SK-N-SH (cell line): ENCODE data around the gene MKRN2. TPM values are rescaled to one million over a fixed set of nuclear protein-coding genes. Genes with fewer than 3 reads are reported as not detected.

Experiments
- CTCF ChIA-PET: fragments of 300-600, 350-600 bp; formaldehyde crosslinking; extraction: SDS; loops from one replicate; lab custom pipeline; 2021; lab: Yijun Ruan, JAX
- POLR2A ChIA-PET: fragments of 350-600 bp; sonication (Branson Sonifier 250); formaldehyde crosslinking; extraction: SDS; loops from one replicate; lab custom pipeline; 2020; ENCODE audit warnings: antibody characterized with exemption, inconsistent platforms; lab: Yijun Ruan, JAX
- DNase-seq: peaks from one replicate; pipeline ENCODE4 v3.0.0; 2012
- H2AFZ ChIP-seq: fragments of 200-600 bp; sonication (generic); 2 replicates; pipeline ENCODE4 v1.8.1; 2016; ENCODE audit warnings: antibody characterized with exemption, mild to moderate bottlenecking, low read depth
- H3F3A ChIP-seq: fragments of 200-600 bp; sonication (generic); replicated peaks from 2 replicates; pipeline ENCODE3; 2016; ENCODE audit warnings: antibody characterized with exemption, mild to moderate bottlenecking; ENCODE audit not compliant: insufficient read depth
- H3K27ac ChIP-seq, 2 experiments: fragments of 200-500 bp in 1 of 2; fragments of 200-600 bp in 1 of 2; sonication (Bioruptor generic) in 1 of 2; sonication (generic), shearing (Covaris generic) in 1 of 2; 2 replicates each; pipeline versions ENCODE4 v1.5.1 to v1.6.1; 2014 to 2016; ENCODE audit warnings: low read depth in 2 of 2, inconsistent platforms in 1 of 2, low read length in 1 of 2, mild to moderate bottlenecking in 1 of 2, mixed read lengths in 1 of 2
- H3K27me3 ChIP-seq: fragments of 200-600 bp; sonication (generic), shearing (Covaris generic); 2 replicates; pipeline ENCODE4 v1.6.1; 2016; ENCODE audit warnings: mixed run types; ENCODE audit not compliant: insufficient read depth
- H3K36me3 ChIP-seq, 2 experiments: fragments of 200-500 bp in 1 of 2; fragments of 200-600 bp in 1 of 2; sonication (Bioruptor generic) in 1 of 2; sonication (generic) in 1 of 2; replicated peaks in 1 of 2; 2 replicates each; pipeline versions ENCODE3 to v1.5.1; 2014 to 2016; ENCODE audit warnings: low read length in 1 of 2, mild to moderate bottlenecking in 1 of 2; ENCODE audit not compliant: insufficient read depth in 2 of 2, control insufficient read depth in 1 of 2
- H3K4me1 ChIP-seq, 2 experiments: fragments of 200-500 bp in 1 of 2; fragments of 200-600 bp in 1 of 2; sonication (Bioruptor generic) in 1 of 2; sonication (generic), shearing (Covaris generic) in 1 of 2; 2 replicates each; pipeline versions ENCODE4 v1.5.1 to v1.6.1; 2014 to 2016; ENCODE audit warnings: low read depth in 1 of 2, low read length in 1 of 2, mixed run types in 1 of 2; ENCODE audit not compliant: insufficient read depth in 2 of 2, control insufficient read depth in 1 of 2
- H3K4me2 ChIP-seq: fragments of 200-600 bp; sonication (generic), shearing (Covaris generic); 2 replicates; pipeline ENCODE4 v1.6.1; 2017; ENCODE audit warnings: mixed run types
- H3K4me3 ChIP-seq, 2 experiments: fragments of 200-500 bp in 1 of 2; fragments of 200-600 bp in 1 of 2; sonication (Bioruptor generic) in 1 of 2; sonication (generic), shearing (Covaris generic) in 1 of 2; 2 replicates each; pipeline versions ENCODE4 v1.5.1 to v1.8.1; 2014 to 2016; ENCODE audit warnings: low read depth in 2 of 2, inconsistent platforms in 1 of 2, low read length in 1 of 2, mild to moderate bottlenecking in 1 of 2, mixed read lengths in 1 of 2, moderate library complexity in 1 of 2
- H3K79me2 ChIP-seq: fragments of 200-600 bp; sonication (generic); 2 replicates; pipeline ENCODE4 v1.8.1; 2017; ENCODE audit warnings: mild to moderate bottlenecking; ENCODE audit not compliant: insufficient read depth
- H3K9ac ChIP-seq: fragments of 200-600 bp; sonication (generic); 2 replicates; pipeline ENCODE4 v1.6.1; 2017; ENCODE audit warnings: mixed run types
- H3K9me2 ChIP-seq: fragments of 200-600 bp; sonication (generic); 2 replicates; pipeline ENCODE4 v1.6.1; 2017; ENCODE audit warnings: mixed run types
- H3K9me3 ChIP-seq: fragments of 200-600 bp; sonication (generic); 2 replicates; pipeline ENCODE4 v1.6.1; 2017; ENCODE audit warnings: mixed run types, mild to moderate bottlenecking, moderate library complexity
- H4K20me1 ChIP-seq: fragments of 200-600 bp; sonication (generic); 2 replicates; pipeline ENCODE4 v1.6.1; 2017; ENCODE audit warnings: mild to moderate bottlenecking, mixed run types; ENCODE audit not compliant: insufficient read depth
- CHD2 ChIP-seq: fragments of 150-350 bp; IDR thresholded peaks from 2 replicates; pipeline ENCODE4 v1.6.1; 2018; ENCODE audit warnings: low read length; ENCODE audit not compliant: partially characterized antibody
- FOSL2 ChIP-seq: IDR thresholded peaks from 2 replicates; pipeline ENCODE4 v1.4.0; 2012; ENCODE audit warnings: low read depth, mild to moderate bottlenecking, moderate library complexity, borderline replicate concordance
- FOXJ3 ChIP-seq: sonication (generic); formaldehyde crosslinking; IDR thresholded peaks from 2 replicates; pipeline ENCODE4 v1.5.1; 2020; ENCODE audit warnings: mild to moderate bottlenecking, missing genetic modification reagents
- FOXM1 ChIP-seq: IDR thresholded peaks from 2 replicates; pipeline ENCODE4 v1.4.0; 2012; ENCODE audit warnings: low read depth, mild to moderate bottlenecking
- GATA2 ChIP-seq: sonication (generic); formaldehyde crosslinking; IDR thresholded peaks from 2 replicates; pipeline ENCODE4 v1.5.0; 2020; ENCODE audit warnings: mild to moderate bottlenecking, missing genetic modification reagents
- JUND ChIP-seq: IDR thresholded peaks from 2 replicates; pipeline ENCODE4 v1.4.0; 2012
- MEF2A ChIP-seq: IDR thresholded peaks from 2 replicates; pipeline ENCODE4 v1.4.0; 2012; ENCODE audit warnings: low read depth, borderline replicate concordance
- NFIC ChIP-seq: IDR thresholded peaks from 2 replicates; pipeline ENCODE4 v1.4.0; 2012; ENCODE audit warnings: borderline replicate concordance
- NRF1 ChIP-seq: IDR thresholded peaks from 2 replicates; pipeline ENCODE4 v1.6.1; 2012; ENCODE audit warnings: low read depth, mild to moderate bottlenecking, low read length
- RAD21 ChIP-seq: IDR thresholded peaks from 2 replicates; pipeline ENCODE4 v1.6.1; 2012; ENCODE audit warnings: mild to moderate bottlenecking, low read length
- RCOR1 ChIP-seq: fragments of 150-350 bp; IDR thresholded peaks from 2 replicates; pipeline ENCODE4 v1.6.1; 2017; ENCODE audit warnings: antibody characterized with exemption, low read length
- RFX5 ChIP-seq: IDR thresholded peaks from 2 replicates; pipeline ENCODE4 v1.6.1; 2012; ENCODE audit warnings: mild to moderate bottlenecking, improper control_type of control experiment, low read length
- SIN3A ChIP-seq: IDR thresholded peaks from 2 replicates; pipeline ENCODE4 v1.6.1; 2012; ENCODE audit warnings: low read depth, mild to moderate bottlenecking, low read length, moderate library complexity, borderline replicate concordance
- TAF1 ChIP-seq: IDR thresholded peaks from 2 replicates; pipeline ENCODE4 v1.6.1; 2012; ENCODE audit warnings: low read depth, mild to moderate bottlenecking, low read length, moderate library complexity, borderline replicate concordance
- TEAD4 ChIP-seq: IDR thresholded peaks from 2 replicates; pipeline ENCODE4 v1.4.0; 2012; ENCODE audit warnings: mild to moderate bottlenecking, borderline replicate concordance; ENCODE audit not compliant: insufficient read depth
- WGBS: methylation state at CpG from one replicate; pipeline ENCODE4 v1.1.6; 2017; ENCODE audit warnings: low lambda C conversion rate; 5-methylcytosine and 5-hydroxymethylcytosine counted together
- polyA plus RNA-seq, 3 experiments: library from polyadenylated mRNA; depleted of rRNA; stranded (reverse); fragments of >200 nt; gene quantifications; 2 replicates each; pipeline ENCODE4 v1.2.3, GENCODE V29; 2012
- TF ChIP-seq, protein P1 (sequence below): fragments of 150-350 bp; IDR thresholded peaks from 2 replicates; pipeline ENCODE4 v1.6.1; 2016; ENCODE audit warnings: mild to moderate bottlenecking, low read depth, low read length
- TF ChIP-seq, protein P2 (sequence below): IDR thresholded peaks from 2 replicates; pipeline ENCODE4 v1.4.0; 2012; ENCODE audit warnings: low read depth, borderline replicate concordance
- TF ChIP-seq, protein P3 (sequence below): IDR thresholded peaks from 2 replicates; pipeline ENCODE4; 2012
- TF ChIP-seq, protein P4 (sequence below): IDR thresholded peaks from 2 replicates; pipeline ENCODE4 v1.4.0; 2012; ENCODE audit warnings: low read depth, borderline replicate concordance

MKRN2 gene
- polyA plus RNA-seq, 1 of the 3 experiments (the other 2 are of a cell fraction) = 29.8 TPM

DNA sequence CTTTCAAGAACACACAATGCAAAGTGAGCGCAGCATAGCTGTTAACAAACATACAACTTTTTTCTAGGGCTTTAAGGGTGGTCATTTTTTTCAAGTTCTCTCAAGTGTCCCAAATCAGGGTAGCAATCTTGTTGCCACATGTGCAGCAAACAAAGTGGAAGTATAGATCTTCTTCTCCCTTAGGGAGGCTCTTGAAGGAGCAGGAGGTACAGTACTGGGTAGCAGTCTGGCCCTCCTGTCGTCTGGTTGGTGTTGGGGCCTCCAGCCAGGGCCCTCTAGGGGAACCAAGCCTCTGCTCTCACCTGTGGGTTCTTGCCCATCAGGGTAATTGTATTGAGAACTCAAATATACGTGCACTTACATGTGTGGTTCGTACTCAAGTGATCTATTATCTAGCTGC, 25.8 kb downstream of the MKRN2 start:
- peaks cover 21% of the 10 kb centered on the region for H3F3A ChIP-seq
- H3K4me1 ChIP-seq = no peaks in the 10 kb centered on the region
- H3K4me3 ChIP-seq = no peak overlapping the region
- H3K27me3 ChIP-seq = no peaks in the 10 kb centered on the region
- no peaks in the 10 kb centered on the region for H3K9me2 ChIP-seq
- no peak for TF ChIP-seq RAD21
- no peak for TF ChIP-seq GATA2
- TF ChIP-seq FOXJ3 (CRISPR knock-in tag) = no peak
- TF ChIP-seq JUND = no peak
- TF ChIP-seq SIN3A = no peak
- TF ChIP-seq TAF1 = no peak
- TF ChIP-seq NRF1 = no peak
- no peak for TF ChIP-seq CHD2
- TF ChIP-seq FOXM1 = no peak
- no peak for TF ChIP-seq NFIC
- TF ChIP-seq TEAD4 = no peak
- TF ChIP-seq, protein P1, sequence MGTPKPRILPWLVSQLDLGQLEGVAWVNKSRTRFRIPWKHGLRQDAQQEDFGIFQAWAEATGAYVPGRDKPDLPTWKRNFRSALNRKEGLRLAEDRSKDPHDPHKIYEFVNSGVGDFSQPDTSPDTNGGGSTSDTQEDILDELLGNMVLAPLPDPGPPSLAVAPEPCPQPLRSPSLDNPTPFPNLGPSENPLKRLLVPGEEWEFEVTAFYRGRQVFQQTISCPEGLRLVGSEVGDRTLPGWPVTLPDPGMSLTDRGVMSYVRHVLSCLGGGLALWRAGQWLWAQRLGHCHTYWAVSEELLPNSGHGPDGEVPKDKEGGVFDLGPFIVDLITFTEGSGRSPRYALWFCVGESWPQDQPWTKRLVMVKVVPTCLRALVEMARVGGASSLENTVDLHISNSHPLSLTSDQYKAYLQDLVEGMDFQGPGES = no peak
- TF ChIP-seq, protein P2, sequence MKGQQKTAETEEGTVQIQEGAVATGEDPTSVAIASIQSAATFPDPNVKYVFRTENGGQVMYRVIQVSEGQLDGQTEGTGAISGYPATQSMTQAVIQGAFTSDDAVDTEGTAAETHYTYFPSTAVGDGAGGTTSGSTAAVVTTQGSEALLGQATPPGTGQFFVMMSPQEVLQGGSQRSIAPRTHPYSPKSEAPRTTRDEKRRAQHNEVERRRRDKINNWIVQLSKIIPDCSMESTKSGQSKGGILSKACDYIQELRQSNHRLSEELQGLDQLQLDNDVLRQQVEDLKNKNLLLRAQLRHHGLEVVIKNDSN = no peak
- no peak for TF ChIP-seq FOSL2
- no peak for TF ChIP-seq RCOR1
- no peak for TF ChIP-seq RFX5
- TF ChIP-seq, protein P3, sequence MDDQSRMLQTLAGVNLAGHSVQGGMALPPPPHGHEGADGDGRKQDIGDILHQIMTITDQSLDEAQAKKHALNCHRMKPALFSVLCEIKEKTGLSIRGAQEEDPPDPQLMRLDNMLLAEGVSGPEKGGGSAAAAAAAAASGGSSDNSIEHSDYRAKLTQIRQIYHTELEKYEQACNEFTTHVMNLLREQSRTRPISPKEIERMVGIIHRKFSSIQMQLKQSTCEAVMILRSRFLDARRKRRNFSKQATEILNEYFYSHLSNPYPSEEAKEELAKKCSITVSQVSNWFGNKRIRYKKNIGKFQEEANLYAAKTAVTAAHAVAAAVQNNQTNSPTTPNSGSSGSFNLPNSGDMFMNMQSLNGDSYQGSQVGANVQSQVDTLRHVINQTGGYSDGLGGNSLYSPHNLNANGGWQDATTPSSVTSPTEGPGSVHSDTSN = no peak
- TF ChIP-seq MEF2A = no peak
- TF ChIP-seq, protein P4, sequence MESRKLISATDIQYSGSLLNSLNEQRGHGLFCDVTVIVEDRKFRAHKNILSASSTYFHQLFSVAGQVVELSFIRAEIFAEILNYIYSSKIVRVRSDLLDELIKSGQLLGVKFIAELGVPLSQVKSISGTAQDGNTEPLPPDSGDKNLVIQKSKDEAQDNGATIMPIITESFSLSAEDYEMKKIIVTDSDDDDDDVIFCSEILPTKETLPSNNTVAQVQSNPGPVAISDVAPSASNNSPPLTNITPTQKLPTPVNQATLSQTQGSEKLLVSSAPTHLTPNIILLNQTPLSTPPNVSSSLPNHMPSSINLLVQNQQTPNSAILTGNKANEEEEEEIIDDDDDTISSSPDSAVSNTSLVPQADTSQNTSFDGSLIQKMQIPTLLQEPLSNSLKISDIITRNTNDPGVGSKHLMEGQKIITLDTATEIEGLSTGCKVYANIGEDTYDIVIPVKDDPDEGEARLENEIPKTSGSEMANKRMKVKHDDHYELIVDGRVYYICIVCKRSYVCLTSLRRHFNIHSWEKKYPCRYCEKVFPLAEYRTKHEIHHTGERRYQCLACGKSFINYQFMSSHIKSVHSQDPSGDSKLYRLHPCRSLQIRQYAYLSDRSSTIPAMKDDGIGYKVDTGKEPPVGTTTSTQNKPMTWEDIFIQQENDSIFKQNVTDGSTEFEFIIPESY = no peak
- TF ChIP-seq, all 33 proteins: peak for 0
- 93% methylated on average over 4 of the region's 4 CpGs for WGBS
- no peak overlapping the region for H3K9ac ChIP-seq
- no peak overlapping the region for H2AFZ ChIP-seq
- peaks cover 6% of the 10 kb centered on the region; the same call in 1 of the 2 replicates for H3K79me2 ChIP-seq
- POLR2A ChIA-PET = no interaction called here
- CTCF ChIA-PET = interaction anchor here (1.5 to 1.9 kb wide), 2 partner anchors 9 to 19 kb away, joined by 4 to 6 read pairs; no protein-coding TSS in a partner anchor
- peaks cover 49 to 68% of the 10 kb centered on the region in 2 experiments for H3K36me3 ChIP-seq
- H3K9me3 ChIP-seq = no peaks in the 10 kb centered on the region
- H3K27ac ChIP-seq = no peak overlapping the region; a peak in 1 of 4 replicates
- no peak overlapping the region for H3K4me2 ChIP-seq
- no peaks in the 10 kb centered on the region for H4K20me1 ChIP-seq
- DNase-seq = no peak
